Activated T-cell treated with anti-CD3 and anti-CD28 coated beads, Interleukin-2, amount 50 U/mL, for 1 hour (primary cell): ENCODE results near the gene IL20RA.
"Not testable (repeated sequence)": the region's sequence is repeated elsewhere in the genome, so short reads cannot be mapped to it uniquely, and the experiment has no call there.

Experiments used
- DNase-seq: peaks from one replicate; pipeline ENCODE4 v3.0.0-alpha.2; 2020

The IL20RA gene, protein sequence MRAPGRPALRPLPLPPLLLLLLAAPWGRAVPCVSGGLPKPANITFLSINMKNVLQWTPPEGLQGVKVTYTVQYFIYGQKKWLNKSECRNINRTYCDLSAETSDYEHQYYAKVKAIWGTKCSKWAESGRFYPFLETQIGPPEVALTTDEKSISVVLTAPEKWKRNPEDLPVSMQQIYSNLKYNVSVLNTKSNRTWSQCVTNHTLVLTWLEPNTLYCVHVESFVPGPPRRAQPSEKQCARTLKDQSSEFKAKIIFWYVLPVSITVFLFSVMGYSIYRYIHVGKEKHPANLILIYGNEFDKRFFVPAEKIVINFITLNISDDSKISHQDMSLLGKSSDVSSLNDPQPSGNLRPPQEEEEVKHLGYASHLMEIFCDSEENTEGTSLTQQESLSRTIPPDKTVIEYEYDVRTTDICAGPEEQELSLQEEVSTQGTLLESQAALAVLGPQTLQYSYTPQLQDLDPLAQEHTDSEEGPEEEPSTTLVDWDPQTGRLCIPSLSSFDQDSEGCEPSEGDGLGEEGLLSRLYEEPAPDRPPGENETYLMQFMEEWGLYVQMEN

DNA sequence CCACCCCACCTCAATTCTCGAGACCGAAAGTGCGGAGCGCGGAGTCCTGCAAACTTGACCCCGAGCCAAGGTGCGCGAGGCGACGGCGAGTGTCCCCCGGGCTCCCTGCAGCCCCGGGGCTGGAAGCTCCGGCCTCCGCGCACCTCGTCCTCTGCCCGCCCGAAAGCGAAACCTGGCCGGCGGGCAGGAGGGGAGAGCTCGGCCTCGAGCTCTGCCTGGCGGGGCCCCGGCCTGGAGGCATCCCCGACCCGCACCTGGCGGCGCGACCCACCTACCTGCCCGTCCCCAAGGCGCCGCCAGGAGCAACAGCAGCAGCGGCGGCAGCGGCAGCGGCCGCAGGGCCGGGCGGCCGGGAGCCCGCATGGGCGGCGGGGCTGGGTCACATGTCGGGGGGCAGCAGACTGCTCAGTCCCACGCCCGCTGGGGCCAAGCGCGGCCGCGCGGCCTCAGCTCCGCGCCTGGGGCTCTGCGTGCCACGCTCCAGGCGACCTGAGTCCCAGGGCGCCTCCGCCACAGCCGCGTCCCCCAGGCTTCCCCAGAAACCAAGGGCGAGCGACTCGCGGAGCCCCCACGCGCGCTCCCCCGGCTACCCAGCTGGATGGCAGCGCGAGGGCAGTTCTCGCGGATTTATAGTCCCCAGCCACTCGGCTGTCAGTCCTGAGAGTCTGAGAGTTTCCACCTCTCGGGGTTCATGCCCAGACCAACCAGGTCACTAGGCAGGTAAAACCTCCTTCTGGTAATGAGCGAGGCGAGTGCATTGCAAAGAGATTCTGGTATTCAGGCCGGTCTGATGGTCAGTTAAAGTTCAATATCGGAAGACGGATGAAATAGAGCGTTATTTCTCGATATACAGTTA, at the start of gene IL20RA:
Gene IL20RA (minus strand): TSS at position 600 of the 856 bp plus-strand sequence. CDS start 237 bp downstream, at position 363.
- peak; percentile 32 for DNase-seq

DNA sequence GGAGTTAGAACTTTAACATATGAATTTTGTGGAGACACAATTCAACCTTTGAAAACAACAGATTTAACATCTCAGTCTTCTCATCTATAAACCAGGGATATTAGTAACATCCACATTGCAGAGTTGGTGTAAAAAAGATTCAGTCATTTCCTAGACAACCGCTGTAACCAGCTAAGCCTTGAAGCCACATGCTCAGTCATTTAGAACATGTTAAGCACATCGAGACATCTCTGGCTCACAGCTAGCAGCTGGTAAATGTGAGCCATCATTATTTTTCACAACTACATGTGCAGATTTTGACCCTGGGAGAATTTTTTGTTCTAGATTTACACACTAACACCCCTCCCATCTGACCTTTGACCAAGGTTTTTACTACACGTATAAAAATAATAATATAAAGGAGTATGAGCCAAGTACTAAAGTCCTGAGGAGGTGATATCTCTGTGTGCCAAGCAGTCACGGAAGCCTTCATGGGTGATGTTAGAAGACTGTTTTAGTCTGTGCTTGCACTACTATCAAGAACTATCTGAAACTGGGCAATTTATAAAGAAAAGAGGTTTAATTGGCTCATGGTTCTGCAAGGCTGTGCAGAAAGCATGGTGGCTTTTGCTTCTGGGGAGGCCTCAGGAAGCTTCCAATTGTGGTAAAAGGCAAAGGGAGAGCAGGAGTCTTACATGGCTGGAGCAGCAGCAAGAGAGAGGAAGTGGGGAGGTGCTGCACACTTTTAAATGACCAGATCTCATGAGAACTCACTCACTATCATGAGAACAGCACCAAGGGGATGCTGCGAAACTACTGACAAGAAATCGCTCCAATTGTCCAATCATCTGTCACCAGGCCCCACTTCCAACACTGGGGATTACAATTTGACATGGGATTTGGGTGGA, 48.7 kb upstream of the IL20RA start:
- no peak for DNase-seq

DNA sequence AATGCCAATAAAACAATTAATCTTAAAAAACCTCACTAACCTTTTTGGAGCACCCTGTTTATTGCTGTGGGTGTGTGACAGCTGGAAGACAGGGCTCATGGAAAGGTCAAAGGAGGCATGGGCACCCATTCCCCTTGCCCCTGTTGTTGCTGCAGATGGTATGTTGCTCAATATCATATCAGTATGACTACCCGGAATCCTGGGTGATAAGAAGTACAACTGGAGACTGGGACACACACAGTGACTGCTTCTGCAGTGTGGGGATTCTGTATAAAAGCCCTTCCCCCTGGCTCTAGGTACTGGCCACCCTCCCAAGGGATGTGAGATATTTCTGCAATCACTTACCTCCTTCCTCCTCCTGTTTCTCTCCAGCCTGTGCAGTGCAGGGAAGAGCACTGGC, 47.3 kb upstream of the IL20RA start:
- DNase-seq = no peak

DNA sequence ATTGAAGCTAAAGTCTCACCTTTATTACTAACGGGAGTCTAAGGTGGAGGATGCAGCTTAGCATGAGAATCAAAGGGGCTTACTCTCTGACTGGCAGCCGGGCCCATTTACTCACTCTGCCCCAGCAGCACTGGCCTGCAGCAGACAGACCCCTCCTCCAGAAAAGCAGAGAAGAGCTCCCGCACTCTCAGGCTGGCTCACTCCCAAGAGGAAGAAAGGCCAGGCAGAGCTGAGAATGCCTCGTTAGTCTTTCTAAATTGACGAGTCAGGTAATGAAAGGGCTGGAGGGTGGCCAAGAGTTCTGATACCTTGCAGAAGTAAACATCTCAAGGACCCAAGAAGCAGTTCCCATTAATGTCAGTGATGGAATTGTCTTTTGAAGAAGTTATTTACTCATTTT, 44.5 kb upstream of the IL20RA start:
- no peak for DNase-seq

DNA sequence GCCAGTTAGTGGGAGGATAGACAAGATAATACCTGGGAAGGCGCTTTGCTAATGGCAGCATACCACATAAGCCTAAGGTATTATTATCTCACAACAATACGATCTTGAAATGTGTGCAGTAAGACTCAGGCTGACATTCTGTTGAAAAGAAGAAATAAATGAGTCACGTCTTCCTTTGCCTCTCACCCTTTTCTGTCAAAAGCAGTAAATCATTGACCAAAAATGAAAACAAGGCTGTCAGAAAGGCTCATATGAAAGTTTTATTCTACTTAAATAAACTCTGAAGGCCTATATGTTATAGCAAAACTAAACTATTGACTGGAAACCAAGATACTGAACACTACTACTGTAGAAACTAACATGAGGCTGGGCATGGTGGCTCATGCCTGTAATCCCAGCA, 43.1 kb upstream of the IL20RA start:
- DNase-seq = no peak

DNA sequence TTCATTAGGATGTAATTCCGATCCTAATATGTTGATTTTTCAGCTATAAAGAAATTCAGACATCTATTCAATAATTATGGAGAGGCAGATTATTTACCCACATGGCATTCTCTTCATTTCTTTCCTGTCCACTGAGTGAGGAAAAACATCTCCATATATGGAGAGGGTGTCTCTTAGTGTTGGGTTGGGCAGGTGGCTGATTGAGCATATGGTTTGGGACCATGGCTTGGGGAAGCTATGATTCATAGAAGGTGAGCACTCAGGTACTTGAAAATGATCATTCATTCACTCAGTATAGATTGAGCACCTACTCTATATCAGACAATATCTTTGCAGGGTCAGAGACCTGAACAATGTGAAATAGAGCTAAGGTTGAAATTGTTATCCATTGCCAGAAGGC, 41.3 kb upstream of the IL20RA start:
- no peak for DNase-seq

DNA sequence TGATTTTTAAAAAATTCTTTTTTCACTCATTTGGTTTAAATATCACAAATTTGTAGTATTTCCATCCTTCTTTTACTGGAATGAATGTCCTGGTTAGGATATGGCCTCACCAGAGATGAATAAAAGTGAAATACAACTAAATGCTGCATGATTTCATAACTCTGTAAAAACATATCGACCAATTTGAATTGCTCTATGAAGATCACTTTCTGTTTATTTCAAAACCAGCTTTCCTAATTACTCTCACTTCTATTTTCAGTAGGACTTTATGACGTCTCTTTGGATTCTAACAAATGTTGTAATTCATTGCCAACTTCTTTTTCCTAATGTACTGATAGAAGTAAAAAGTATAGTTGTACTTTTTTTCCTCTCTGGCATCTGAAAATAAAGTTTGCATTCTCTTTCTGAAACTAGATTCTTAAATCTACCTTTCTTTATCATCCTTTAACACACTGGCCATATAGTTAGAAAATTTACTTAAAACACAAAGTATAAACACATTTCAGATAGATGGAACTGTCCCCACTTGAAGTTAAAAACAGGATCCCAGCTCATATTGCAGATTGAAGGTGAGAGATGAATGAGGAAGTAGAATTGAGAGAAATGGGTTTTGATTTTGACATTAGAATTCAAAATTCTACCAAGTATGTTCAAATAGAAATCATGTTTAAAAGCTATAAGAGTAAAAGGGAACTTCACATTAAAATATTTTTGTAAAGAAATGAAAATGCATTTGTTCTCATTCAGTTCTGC, 40.3 kb upstream of the IL20RA start:
- no peak for DNase-seq

DNA sequence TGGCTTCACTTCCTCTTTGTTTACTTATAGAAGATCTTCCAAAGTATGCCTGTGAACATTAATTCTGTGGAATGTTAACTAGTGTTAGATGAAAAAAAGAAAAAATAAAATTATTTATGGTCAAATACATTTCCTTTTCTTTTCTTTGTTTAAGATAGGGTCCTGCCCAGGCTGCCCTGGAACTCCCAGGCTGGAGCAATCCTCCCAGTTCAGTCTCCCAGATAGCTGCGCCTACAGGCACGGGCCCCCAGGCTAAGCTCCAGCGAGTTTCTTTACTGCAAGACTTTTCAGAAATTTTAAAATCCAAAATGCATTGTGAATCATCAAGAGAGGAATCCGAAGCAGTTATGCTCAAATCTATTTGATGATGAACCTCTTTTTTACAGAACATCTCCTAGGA, 39.3 kb upstream of the IL20RA start:
- DNase-seq = no peak

DNA sequence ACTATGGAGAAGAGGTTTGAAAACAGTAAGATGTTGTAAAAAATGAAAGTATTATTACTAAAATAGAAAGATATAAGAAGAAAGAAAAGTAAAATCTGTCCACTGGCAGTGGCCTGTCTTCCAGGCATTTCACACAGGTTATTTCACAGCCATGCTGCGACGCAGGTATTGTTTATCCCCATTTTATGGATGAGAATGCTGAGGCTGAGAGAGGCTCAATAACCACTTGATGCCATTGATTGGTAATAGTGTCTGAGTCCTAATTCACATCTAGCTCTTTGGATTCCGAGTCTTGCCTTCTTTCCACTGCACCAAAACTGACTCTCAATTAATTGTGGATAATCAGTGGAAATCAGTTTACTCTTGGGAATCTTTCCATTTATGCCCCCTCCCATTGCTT, 37.2 kb upstream of the IL20RA start:
- no peak for DNase-seq

DNA sequence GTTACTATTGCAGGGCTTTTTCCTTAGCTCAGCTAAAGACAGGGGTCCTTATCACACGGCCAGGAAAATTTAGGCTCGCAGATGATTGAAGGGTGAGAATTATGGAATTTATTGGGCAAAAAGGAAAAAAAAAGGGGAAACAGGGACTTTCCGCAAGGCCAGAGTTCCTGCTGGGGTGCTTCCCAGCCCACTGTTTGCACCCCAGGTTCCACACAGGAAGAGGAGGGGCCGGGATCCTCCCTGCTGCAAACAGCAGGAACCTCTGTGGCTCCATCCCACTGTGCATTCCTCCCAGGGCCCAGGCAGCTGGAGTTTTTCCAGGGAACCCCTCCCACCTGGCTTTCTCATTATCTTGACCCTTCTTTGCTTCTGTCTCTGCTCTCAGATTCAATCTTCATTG, 35.9 kb upstream of the IL20RA start:
- no peak for DNase-seq

DNA sequence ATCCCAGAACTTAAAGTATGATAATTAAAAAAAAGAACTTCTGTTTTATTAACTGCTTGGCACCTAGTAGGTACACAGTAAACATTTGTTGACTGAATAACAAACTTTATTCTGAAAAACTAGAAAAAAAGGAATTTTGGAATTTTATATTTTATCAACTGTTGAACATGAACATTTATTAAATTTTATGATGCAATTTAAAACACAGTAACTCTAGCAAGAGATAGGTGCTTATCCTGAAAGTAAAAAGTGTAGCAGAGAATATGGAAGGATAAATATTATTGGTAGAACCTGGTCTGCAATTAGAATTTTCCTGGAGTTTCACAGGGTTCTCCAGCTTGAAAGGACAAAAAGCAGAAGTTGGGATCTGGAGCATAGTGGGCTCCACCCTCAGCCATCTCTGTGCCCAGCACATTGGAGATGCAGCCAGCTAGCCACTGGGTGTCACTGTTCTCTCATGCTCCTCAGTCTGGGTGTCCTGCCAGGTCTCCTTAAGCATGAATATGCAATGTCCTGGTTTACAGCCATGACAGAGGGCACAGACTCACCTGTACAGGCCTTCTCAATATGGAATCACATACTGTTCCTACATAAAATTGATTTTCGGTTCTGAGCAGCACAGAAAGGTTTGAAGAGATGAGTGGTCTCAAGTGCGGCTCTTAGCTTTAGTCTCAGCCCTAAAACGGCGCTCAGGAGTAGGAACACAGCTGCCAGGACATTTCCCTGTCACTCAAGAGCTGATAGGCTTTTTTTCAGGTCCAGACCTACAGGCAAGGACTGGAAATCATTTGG, 31.7 kb upstream of the IL20RA start:
- DNase-seq = peak; percentile 46

DNA sequence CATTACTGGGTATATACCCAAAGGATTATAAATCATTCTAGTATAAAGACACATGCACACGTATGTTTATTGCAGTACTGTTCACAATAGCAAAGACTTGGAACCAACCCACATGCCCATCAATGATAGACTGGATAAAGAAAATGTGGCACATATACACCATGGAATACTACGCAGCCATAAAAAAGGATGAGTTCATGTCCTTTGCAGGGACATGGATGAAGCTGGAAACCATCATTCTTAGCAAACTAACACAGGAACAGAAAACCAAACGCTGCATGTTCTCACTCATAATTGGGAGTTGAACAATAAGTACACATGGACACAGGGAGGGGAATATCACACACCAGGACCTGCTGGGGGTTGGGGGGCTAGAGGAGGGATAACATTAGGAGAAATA, 31.0 kb upstream of the IL20RA start:
- not testable (repeated sequence) for DNase-seq

DNA sequence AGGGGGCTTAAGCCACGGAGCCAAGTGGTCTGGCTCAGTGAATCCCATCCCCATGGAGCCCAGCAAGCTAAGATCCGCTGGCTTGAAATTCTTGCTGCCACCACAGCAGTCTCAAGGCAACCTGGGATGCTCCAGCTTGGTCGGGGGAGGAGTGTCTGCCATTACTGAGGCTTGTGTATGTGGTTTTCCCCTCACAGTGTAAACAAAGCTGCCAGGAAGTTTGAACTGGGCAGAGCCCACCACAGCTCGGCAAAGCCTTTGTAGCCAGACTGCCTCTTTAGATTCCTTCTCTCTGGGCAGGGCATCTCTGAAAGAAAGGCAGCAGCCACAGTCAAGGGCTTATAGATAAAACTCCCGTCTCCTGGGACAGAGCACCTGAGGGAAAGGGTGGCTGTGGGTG, 25.5 kb upstream of the IL20RA start:
- no peak for DNase-seq

DNA sequence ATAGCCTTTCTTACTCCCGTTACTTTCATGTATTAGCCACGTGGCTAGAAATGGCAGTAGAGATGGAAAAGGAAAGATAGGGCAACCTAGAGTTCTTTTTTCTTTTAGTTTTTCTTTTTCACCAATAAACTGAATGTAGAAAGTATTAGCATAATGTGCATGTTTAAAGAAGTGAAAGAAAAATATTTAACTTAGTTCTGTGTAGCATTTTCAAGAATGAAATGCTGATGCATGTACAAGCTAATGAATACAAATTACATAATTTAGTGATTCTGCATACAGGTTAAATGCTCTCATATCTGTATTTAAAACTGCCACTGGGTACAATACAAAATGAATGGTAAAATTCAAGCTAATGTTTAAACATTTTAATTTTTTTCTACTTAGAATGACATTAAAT, 22.6 kb upstream of the IL20RA start:
- no peak for DNase-seq

DNA sequence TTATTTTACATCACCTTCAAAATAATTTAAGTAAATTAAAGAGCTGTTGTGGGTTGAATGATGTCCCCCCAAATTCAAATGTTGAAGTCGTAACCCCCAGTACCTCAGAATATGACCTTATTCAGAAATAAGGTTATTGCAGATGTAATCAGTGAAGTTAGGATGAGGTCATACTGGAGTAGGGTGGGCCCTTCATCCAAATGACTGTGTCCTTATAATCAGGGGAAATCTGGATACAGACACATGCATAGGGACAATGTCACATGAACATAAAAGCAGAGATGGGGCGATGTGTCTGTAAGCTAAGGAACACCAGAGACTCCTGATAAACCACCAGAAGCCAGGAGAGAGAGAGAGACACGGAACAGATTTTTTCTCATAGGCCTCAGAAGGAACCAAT, 13.3 kb upstream of the IL20RA start:
- no peak for DNase-seq

DNA sequence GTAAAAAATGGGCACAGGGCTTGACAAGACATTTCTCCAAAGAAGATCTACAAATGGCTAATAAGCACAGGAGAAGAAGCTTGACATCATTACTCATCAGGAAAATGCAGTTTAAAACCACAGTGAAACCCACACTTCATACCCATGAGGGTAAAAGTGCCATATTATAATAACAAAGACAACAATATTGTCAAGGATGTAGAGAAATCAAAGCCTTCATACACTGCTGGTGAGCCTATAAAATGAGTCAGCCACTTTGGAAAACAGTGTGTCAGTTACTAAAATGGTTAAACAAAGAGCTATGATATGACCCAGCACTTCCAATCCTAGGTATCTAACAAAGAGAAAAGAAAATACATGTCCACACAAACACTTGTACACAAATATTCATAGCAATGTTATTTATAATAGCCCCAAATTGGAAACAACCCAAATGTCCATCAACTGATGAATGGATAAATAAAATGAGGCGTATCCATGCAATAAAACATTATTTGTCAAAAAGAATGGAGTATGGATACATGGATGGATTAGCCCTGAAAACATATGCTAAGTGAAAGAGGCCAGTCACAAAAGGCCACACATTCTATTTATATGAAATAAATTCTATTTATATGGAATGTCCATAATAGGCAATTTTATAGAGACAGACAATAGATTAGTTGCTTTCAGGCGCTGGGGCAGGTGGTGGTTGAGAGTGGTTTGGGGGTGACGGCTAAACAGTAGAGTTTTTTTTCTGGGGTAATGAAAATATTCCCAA, 11.5 kb upstream of the IL20RA start:
- no peak for DNase-seq

DNA sequence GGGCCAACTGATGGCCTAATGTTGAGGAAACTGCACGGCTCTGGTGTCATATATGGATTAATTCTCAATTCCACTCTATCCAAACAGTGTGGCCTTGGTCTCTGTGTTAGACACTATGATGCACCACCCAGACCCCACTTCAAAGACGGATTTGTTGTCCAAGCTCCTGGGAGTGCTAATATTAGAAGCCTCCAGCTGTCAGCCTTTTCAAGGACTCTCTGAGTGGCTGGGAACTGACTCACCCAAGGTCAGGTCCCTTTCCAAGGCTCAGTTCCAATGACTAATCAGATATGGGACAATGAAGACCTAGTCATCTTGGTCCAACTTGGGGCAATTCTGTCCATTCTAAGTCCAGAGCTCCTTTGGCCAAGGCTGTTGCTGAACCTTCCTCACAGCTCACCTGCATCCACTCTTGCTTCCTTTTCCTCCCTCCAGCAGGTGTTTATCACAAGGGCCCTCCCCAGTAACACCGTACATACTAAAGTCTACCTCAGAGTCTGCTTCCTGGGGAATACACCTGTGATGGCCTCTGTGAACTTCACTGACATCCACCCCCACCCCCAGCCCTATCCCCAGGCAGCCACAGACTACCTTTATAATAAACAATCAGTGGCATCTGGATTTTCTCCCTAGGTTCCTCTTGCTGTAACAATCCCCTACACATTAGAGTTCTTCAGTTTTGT, 7.2 kb upstream of the IL20RA start:
- DNase-seq = no peak

DNA sequence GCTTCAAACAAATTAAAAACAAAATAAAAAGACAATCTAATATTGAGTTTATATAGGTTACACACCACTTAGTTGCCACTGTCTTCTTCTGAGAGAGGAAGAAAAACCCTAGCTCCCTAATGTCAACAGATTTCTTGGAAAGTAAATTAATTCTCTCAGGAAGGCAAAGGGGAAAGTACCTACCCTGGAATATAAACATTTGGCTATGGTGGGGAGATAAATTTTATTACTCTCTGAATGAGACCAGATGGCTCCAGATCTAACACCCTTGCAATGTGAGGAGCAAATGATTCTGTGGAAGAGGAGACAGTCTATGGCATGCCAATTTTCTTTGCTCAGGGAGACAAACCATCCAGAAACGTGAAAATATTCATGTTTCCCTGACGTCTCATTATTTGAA, 4.3 kb upstream of the IL20RA start:
- no peak for DNase-seq

DNA sequence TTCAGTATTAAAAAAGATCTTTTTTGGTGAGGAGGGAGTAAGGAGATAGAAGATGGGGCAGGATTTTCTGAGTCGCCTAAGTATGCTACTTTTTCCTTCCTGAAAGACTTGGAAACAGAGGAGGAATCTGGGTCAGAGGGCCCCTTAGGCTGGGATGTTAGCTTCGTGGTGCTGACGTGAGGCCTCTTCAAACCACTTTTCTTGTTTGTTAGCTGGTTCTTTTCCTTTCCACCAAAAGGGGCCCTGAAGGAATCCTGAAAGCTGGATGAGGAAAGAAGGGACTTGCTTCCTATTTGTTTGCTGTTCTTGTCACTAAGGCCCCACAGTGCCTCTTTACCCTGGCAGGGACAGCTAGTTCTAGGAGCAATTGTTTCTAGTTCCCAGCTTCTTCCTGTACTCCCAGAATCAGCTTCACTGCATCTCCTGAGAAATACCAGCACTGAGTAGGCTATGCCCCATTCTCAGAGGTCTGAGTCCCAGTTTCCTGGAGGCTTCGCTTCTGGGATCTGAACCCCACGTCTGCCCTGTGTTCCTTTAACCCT, 2.2 kb upstream of the IL20RA start:
- no peak for DNase-seq
